Cardiac muscle cell (in vitro differentiated cells and primary cell): ENCODE measurements around the gene MTMR3. TPM values are rescaled to one million over a fixed set of nuclear protein-coding genes. Genes with fewer than 3 reads are reported as not detected.

Experiments used
- DNase-seq, 2 donors: peaks; one replicate each; pipeline versions ENCODE4 v3.0.0 to v3.0.0-alpha.2; 2010 to 2017; ENCODE audit warnings: low read depth in 1 of 2, low spot score in 1 of 2
- H3K27ac ChIP-seq: fragments of 200-600 bp; sonication (generic); 2 replicates; pipeline ENCODE4 v1.5.1; 2016
- H3K27me3 ChIP-seq: fragments of 200-600 bp; sonication (generic); 2 replicates; pipeline ENCODE4 v1.6.0; 2016; ENCODE audit warnings: control low read depth
- H3K36me3 ChIP-seq: fragments of 200-600 bp; sonication (generic); 2 replicates; pipeline ENCODE4 v1.5.1; 2016; ENCODE audit warnings: control low read depth
- H3K4me1 ChIP-seq: fragments of 200-600 bp; sonication (generic); 2 replicates; pipeline ENCODE4 v1.8.1; 2017; ENCODE audit warnings: low read depth, mild to moderate bottlenecking, mixed run types
- H3K4me3 ChIP-seq: fragments of 200-600 bp; sonication (generic); 2 replicates; pipeline ENCODE4 v1.5.1; 2016; ENCODE audit warnings: mild to moderate bottlenecking
- H3K9me3 ChIP-seq: fragments of 200-600 bp; sonication (generic); 2 replicates; pipeline ENCODE4 v1.5.1; 2017; ENCODE audit warnings: low read depth, mild to moderate bottlenecking, control low read depth
- polyA plus RNA-seq: library from polyadenylated mRNA; unstranded; fragments of >200 nt; fragmentation: Nextera tagmentation; extraction: Ambion mirVana; gene quantifications from 2 replicates; pipeline ENCODE4 v1.2.1, GENCODE V29; 2016
- total RNA-seq: library from RNA; depleted of rRNA; stranded (reverse); fragments of >200 nt; gene quantifications from 2 replicates; pipeline ENCODE4 v1.2.3, GENCODE V29; 2016
- TF ChIP-seq, protein P1 (sequence below): IDR thresholded peaks from 2 replicates; pipeline ENCODE4 v1.5.1; 2012; ENCODE audit warnings: low read depth, mild to moderate bottlenecking, low read length

The MTMR3 gene
- total and polyA plus RNA-seq, 2 experiments from 2014 or later = 10.1 to 22.0 TPM

DNA sequence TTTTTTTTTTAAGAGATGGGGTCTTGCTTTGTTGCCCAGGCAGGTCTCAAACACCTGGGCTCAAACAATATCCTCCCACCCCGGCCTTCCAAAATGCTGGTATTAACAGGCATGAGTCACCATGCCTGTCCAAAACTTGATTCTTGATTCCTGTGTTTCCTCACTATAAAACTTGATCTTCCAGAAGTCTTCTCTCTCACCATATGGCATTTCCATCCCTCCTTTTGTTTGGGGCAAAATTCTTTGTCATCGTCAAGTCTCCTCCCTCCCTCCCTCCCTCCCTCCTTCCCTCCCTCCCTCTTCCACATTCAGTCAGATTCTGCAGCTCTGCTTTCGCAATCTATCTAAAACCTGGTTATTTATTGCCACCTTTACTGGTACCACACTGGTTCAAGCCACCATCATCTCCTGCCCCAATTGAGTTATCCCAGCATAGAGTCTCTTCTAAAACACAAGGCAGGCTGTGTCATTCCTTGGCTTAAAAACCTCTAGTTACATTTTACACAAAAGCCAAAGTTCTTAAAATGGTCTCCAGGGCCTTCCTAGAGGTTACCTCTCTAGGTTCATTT, 132.3 kb downstream of the MTMR3 start:
- Histone ChIP-seq H3K4me3 (no peak overlapping the region), H3K36me3 (peaks cover 22% of the 10 kb centered on the region), H3K27ac (no peak overlapping the region), H3K9me3 (no peaks in the 10 kb centered on the region), H3K27me3 (no peaks in the 10 kb centered on the region), H3K4me1 (no peaks in the 10 kb centered on the region)
- TF ChIP-seq, protein P1, sequence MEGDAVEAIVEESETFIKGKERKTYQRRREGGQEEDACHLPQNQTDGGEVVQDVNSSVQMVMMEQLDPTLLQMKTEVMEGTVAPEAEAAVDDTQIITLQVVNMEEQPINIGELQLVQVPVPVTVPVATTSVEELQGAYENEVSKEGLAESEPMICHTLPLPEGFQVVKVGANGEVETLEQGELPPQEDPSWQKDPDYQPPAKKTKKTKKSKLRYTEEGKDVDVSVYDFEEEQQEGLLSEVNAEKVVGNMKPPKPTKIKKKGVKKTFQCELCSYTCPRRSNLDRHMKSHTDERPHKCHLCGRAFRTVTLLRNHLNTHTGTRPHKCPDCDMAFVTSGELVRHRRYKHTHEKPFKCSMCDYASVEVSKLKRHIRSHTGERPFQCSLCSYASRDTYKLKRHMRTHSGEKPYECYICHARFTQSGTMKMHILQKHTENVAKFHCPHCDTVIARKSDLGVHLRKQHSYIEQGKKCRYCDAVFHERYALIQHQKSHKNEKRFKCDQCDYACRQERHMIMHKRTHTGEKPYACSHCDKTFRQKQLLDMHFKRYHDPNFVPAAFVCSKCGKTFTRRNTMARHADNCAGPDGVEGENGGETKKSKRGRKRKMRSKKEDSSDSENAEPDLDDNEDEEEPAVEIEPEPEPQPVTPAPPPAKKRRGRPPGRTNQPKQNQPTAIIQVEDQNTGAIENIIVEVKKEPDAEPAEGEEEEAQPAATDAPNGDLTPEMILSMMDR = no peak
- no peak for DNase-seq

DNA sequence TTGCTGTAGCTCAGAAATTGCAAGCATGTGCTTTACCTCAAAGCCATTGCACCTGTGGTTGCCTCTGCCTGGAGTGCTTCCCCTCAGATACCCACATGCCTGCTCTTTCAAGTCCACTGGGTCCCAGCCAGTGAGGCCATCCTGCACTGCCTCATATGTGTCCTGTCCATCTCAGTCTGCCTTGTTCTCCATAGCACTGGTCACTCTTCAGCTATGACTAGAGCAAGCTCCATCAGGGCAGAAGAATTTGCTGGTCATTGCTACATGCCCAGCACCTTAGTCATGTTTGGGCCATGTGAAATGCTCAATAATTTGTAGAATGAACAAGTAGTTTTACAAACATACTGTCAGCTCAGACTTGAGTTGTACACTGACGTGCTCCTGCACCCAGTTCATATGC, 132.9 kb downstream of the MTMR3 start:
- DNase-seq = no peak
- Histone ChIP-seq H3K36me3 (peaks cover 22% of the 10 kb centered on the region), H3K4me3 (no peak overlapping the region), H3K27ac (no peak overlapping the region), H3K9me3 (no peaks in the 10 kb centered on the region), H3K4me1 (no peaks in the 10 kb centered on the region), H3K27me3 (no peaks in the 10 kb centered on the region)
- TF ChIP-seq, protein P1 = no peak

DNA sequence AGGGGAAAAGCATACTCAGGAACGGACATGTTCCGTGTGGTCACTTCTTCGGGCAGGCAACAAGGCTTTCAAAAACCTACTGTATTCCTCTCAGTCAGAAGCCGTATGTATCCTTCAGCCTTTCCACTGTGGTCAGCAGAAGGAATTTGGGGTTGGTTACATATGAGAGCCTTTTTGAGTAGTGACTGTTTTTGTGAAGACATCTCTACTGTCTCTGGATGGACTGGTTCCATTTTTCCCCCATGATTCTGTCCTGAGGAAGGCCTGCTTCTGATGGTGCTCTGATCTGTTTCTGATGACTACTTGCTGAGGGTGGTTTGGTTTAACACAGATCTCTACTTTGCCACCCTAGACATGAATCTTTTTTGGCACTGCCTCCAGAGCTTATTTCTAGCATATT, 133.6 kb downstream of the MTMR3 start:
- no peak overlapping the region for H3K27ac ChIP-seq
- no peak overlapping the region for H3K4me3 ChIP-seq
- peaks cover 25% of the 10 kb centered on the region for H3K36me3 ChIP-seq
- H3K4me1 ChIP-seq = no peaks in the 10 kb centered on the region
- no peak for DNase-seq
- no peaks in the 10 kb centered on the region for H3K9me3 ChIP-seq
- TF ChIP-seq, protein P1 = no peak
- H3K27me3 ChIP-seq = no peaks in the 10 kb centered on the region

DNA sequence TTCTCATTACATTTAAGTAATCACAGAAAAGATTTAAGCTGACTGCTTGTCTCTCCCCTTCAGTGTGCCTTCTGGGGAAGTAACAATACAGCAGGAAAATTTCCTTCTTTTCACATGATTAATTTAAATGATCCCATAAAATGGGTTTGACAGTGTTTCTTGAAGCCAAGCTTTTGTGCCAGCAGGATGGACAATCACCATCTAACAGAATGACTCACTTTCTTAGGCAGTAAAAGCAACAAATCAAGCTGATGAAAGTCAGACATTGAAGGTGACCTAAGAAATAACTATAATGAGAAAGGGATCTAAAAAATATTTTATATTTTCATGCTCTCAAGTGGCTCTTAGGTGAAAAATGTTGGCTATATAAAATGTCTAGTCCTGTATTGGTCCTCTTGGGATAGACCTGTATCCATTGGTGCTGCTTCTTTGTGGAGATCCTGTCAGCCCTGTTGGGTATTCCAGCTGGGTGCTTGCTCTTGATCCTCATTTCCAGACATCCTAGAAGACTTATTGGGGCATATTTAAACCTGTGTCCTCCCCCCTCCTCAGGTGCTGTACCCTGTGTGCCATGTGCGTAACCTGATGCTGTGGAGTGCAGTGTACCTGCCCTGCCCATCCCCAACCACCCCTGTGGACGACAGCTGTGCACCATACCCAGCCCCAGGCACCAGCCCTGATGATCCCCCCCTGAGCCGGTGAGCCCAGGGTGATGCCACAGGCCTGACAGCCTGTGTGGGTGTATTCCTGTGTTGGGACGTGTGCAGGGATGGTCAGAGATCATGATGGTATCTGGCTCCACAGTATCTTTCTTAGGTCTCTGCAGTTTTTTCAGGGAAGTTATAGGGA, 134.6 kb downstream of the MTMR3 start:
- Histone ChIP-seq H3K27me3 (no peaks in the 10 kb centered on the region), H3K36me3 (peaks cover 24% of the 10 kb centered on the region), H3K4me1 (no peaks in the 10 kb centered on the region), H3K9me3 (no peaks in the 10 kb centered on the region), H3K4me3 (no peak overlapping the region), H3K27ac (no peak overlapping the region)
- TF ChIP-seq, protein P1 = no peak
- no peak for DNase-seq

DNA sequence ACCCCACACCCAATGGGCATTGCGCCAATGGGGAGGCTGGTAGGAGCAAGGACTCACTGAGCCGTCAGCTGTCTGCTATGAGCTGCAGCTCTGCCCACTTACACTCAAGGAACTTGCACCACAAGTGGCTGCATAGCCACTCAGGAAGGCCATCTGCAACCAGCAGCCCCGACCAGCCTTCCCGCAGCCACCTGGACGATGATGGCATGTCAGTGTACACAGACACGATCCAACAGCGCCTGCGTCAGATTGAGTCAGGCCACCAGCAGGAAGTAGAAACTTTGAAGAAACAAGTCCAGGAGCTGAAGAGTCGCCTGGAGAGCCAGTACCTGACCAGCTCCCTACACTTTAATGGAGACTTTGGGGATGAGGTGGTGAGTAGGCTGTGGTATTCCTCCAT, 137.5 kb downstream of the MTMR3 start:
- H3K4me3 ChIP-seq = no peak overlapping the region
- H3K4me1 ChIP-seq = no peaks in the 10 kb centered on the region
- H3K27me3 ChIP-seq = no peaks in the 10 kb centered on the region
- H3K36me3 ChIP-seq = peaks cover 21% of the 10 kb centered on the region
- TF ChIP-seq, protein P1 = no peak
- H3K27ac ChIP-seq = no peak overlapping the region
- DNase-seq = no peak
- H3K9me3 ChIP-seq = no peaks in the 10 kb centered on the region
